H1 (cell line): ENCODE measurements around the gene BTNL3. TPM values are rescaled to one million over a fixed set of nuclear protein-coding genes. Genes with fewer than 3 reads are reported as not detected.

Experiments used
- CTCF ChIA-PET: fragments of 300-600 bp; sonication (Branson Sonifier 250); formaldehyde crosslinking; loops from one replicate; lab custom pipeline; 2021; ENCODE audit not compliant: partially characterized antibody; lab: Charles Lee
- POLR2A ChIA-PET: fragments of 300-600 bp; sonication (Branson Sonifier 250); formaldehyde crosslinking; loops from one replicate; lab custom pipeline; 2021; ENCODE audit warnings: inconsistent platforms; ENCODE audit not compliant: partially characterized antibody; lab: Charles Lee
- DNase-seq, 2 experiments: peaks; one replicate each; pipeline versions ENCODE4 v3.0.0 to v3.0.0-alpha.2; 2010 to 2022; ENCODE audit warnings: low spot score in 2 of 2, low read depth in 1 of 2, mixed read lengths in 1 of 2
- FAIRE-seq: peaks from 2 replicates; lab custom pipeline; 2011; peaks lifted over from hg19 to GRCh38; lab: Jason Lieb, UNC
- H2AFZ ChIP-seq: 2 replicates; pipeline ENCODE4 v1.8.1; 2012; ENCODE audit warnings: low read length, inconsistent platforms
- H2AK5ac ChIP-seq: 2 replicates; pipeline ENCODE4 v1.6.1; 2013; ENCODE audit warnings: low read depth, low read length
- H2BK120ac ChIP-seq: replicated peaks from 2 replicates; pipeline ENCODE3; 2013; ENCODE audit warnings: low read depth, low read length, inconsistent platforms
- H2BK12ac ChIP-seq: 2 replicates; pipeline ENCODE4 v1.6.1; 2013; ENCODE audit warnings: low read depth, low read length
- H2BK15ac ChIP-seq: 2 replicates; pipeline ENCODE4 v1.6.1; 2013; ENCODE audit warnings: low read length
- H2BK20ac ChIP-seq: 2 replicates; pipeline ENCODE4 v1.6.1; 2013; ENCODE audit warnings: low read length
- H2BK5ac ChIP-seq: 2 replicates; pipeline ENCODE4 v1.6.1; 2013; ENCODE audit warnings: low read depth, low read length
- H3K14ac ChIP-seq: 2 replicates; pipeline ENCODE4 v1.6.1; 2013; ENCODE audit warnings: inconsistent platforms; ENCODE audit not compliant: insufficient read length
- H3K18ac ChIP-seq: 2 replicates; pipeline ENCODE4 v1.6.1; 2013; ENCODE audit warnings: low read length; ENCODE audit errors: extremely low read depth
- H3K23ac ChIP-seq: 2 replicates; pipeline ENCODE4 v1.6.1; 2013; ENCODE audit warnings: inconsistent platforms; ENCODE audit not compliant: insufficient read length
- H3K23me2 ChIP-seq: 2 replicates; pipeline ENCODE4 v1.6.1; 2013; ENCODE audit warnings: low read depth, low read length
- H3K27ac ChIP-seq: 2 replicates; pipeline ENCODE4 v1.6.1; 2011; ENCODE audit warnings: low read depth, low read length, inconsistent platforms
- H3K27me3 ChIP-seq, 4 experiments: replicated peaks in 1 of 4; 1 replicate in 1 of 4; 2 replicates in 3 of 4; pipeline versions ENCODE4 v1.6.1 to v1.8.1; 2011 to 2013; ENCODE audit warnings: low read length in 3 of 4, mild to moderate bottlenecking in 3 of 4, inconsistent platforms in 2 of 4, mixed read lengths in 2 of 4, moderate library complexity in 1 of 4; ENCODE audit not compliant: control insufficient read depth in 3 of 4, insufficient read depth in 3 of 4; ENCODE audit errors: extremely low read depth in 1 of 4
- H3K36me3 ChIP-seq, 4 experiments: 2 replicates each; pipeline versions ENCODE4 v1.6.1 to v1.8.1; 2011 to 2013; ENCODE audit warnings: mild to moderate bottlenecking in 4 of 4, low read length in 3 of 4, moderate library complexity in 2 of 4, control low read depth in 1 of 4, inconsistent platforms in 1 of 4; ENCODE audit not compliant: insufficient read depth in 4 of 4, control insufficient read depth in 2 of 4
- H3K4ac ChIP-seq: replicated peaks from 2 replicates; pipeline ENCODE3; 2013; ENCODE audit warnings: low read length, low read depth, mixed read lengths, inconsistent platforms; ENCODE audit not compliant: insufficient read length
- H3K4me1 ChIP-seq, 4 experiments: replicated peaks in 1 of 4; 1 replicate in 1 of 4; 2 replicates in 3 of 4; pipeline versions ENCODE4 v1.6.1 to v1.8.1; 2011 to 2013; ENCODE audit warnings: low read length in 3 of 4, inconsistent platforms in 2 of 4, mixed read lengths in 1 of 4; ENCODE audit not compliant: insufficient read depth in 4 of 4, control insufficient read depth in 3 of 4
- H3K4me2 ChIP-seq, 2 experiments: 2 replicates each; pipeline versions ENCODE4 v1.6.1 to v1.8.1; 2011 to 2013; ENCODE audit warnings: low read depth in 2 of 2, low read length in 2 of 2, control low read depth in 1 of 2, inconsistent platforms in 1 of 2, mild to moderate bottlenecking in 1 of 2; ENCODE audit not compliant: insufficient read depth in 1 of 2
- H3K4me3 ChIP-seq, 4 experiments: fragments of 200-600, 300-600 bp in 1 of 4; sonication (generic), shearing (Covaris generic), sonication (Bioruptor Twin) in 1 of 4; 2 replicates each; pipeline versions ENCODE4 v1.5.1 to v1.8.1; 2011 to 2016; ENCODE audit warnings: low read length in 4 of 4, low read depth in 3 of 4, control low read depth in 2 of 4, inconsistent platforms in 2 of 4, mild to moderate bottlenecking in 2 of 4, mixed read lengths in 1 of 4, moderate library complexity in 1 of 4; ENCODE audit not compliant: insufficient read depth in 2 of 4; ENCODE audit errors: extremely low read depth in 1 of 4
- H3K56ac ChIP-seq: replicated peaks from 2 replicates; pipeline ENCODE3; 2013; ENCODE audit warnings: low read depth, mild to moderate bottlenecking, mixed read lengths, low read length, inconsistent platforms; ENCODE audit not compliant: insufficient read length
- H3K79me1 ChIP-seq: 2 replicates; pipeline ENCODE4 v1.6.1; 2013; ENCODE audit warnings: low read depth, low read length, control low read depth
- H3K79me2 ChIP-seq, 2 experiments: 2 replicates each; pipeline versions ENCODE4 v1.6.1 to v1.8.1; 2012 to 2013; ENCODE audit warnings: low read length in 2 of 2, mild to moderate bottlenecking in 2 of 2, inconsistent platforms in 1 of 2; ENCODE audit not compliant: insufficient read depth in 2 of 2, control insufficient read depth in 1 of 2
- H3K9ac ChIP-seq, 4 experiments: replicated peaks in 1 of 4; 1 replicate in 1 of 4; 2 replicates in 3 of 4; pipeline versions ENCODE4 v1.6.1 to v1.8.1; 2011 to 2013; ENCODE audit warnings: low read depth in 3 of 4, low read length in 3 of 4, control low read depth in 2 of 4, mild to moderate bottlenecking in 2 of 4, moderate library complexity in 2 of 4, inconsistent platforms in 1 of 4; ENCODE audit errors: extremely low read depth in 1 of 4
- H3K9me3 ChIP-seq, 2 experiments: 2 replicates each; pipeline versions ENCODE4 v1.6.1 to v1.8.1; 2012 to 2013; ENCODE audit warnings: mild to moderate bottlenecking in 2 of 2, moderate library complexity in 2 of 2, control low read depth in 1 of 2, inconsistent platforms in 1 of 2, low read depth in 1 of 2, low read length in 1 of 2, mixed read lengths in 1 of 2; ENCODE audit not compliant: insufficient read depth in 2 of 2
- H4K20me1 ChIP-seq, 2 experiments: replicated peaks in 1 of 2; 2 replicates each; pipeline versions ENCODE3 to v1.8.1; 2011 to 2013; ENCODE audit warnings: inconsistent platforms in 2 of 2, low read length in 2 of 2, mild to moderate bottlenecking in 1 of 2; ENCODE audit not compliant: insufficient read depth in 2 of 2, control insufficient read depth in 1 of 2
- H4K5ac ChIP-seq: 2 replicates; pipeline ENCODE4 v1.6.1; 2013; ENCODE audit warnings: low read length, low read depth, mixed read lengths, inconsistent platforms; ENCODE audit not compliant: insufficient read length
- H4K8ac ChIP-seq: 2 replicates; pipeline ENCODE4 v1.8.0; 2013; ENCODE audit warnings: mild to moderate bottlenecking, moderate library complexity, low read length, inconsistent platforms; ENCODE audit not compliant: insufficient read depth; ENCODE audit errors: extremely low read depth
- H4K91ac ChIP-seq: replicated peaks from 2 replicates; pipeline ENCODE3; 2013; ENCODE audit warnings: low read length, mixed read lengths, inconsistent platforms; ENCODE audit not compliant: insufficient read length
- CBX5 ChIP-seq: fragments of 300-800, 300-1000 bp; sonication (generic); IDR thresholded peaks from 2 replicates; pipeline ENCODE4 v1.7.1; 2016; ENCODE audit warnings: antibody characterized with exemption, low read length, low read depth
- CHD1 ChIP-seq: IDR thresholded peaks from 2 replicates; pipeline ENCODE4 v1.6.1; 2012; ENCODE audit warnings: low read depth, low read length, improper control_type of control experiment
- E2F6 ChIP-seq: IDR thresholded peaks from 2 replicates; pipeline ENCODE4 v1.6.1; 2012; ENCODE audit warnings: inconsistent platforms
- EZH2 ChIP-seq: fragments of 200-600 bp; sonication (generic); IDR thresholded peaks from 2 replicates; pipeline ENCODE4 v1.7.1; 2012; ENCODE audit warnings: low read depth, mild to moderate bottlenecking, moderate library complexity, low read length, inconsistent platforms; ENCODE audit not compliant: severe bottlenecking
- GABPA ChIP-seq: IDR thresholded peaks from 2 replicates; pipeline ENCODE4 v1.6.1; 2011; ENCODE audit warnings: mild to moderate bottlenecking, low read length, moderate library complexity, borderline replicate concordance; ENCODE audit not compliant: insufficient read depth
- GTF2F1 ChIP-seq: IDR thresholded peaks from 2 replicates; pipeline ENCODE4 v1.6.1; 2012; ENCODE audit warnings: low read depth, low read length, improper control_type of control experiment, borderline replicate concordance
- POLR2A ChIP-seq, 2 experiments: IDR thresholded peaks; 1 replicate in 1 of 2; 2 replicates in 1 of 2; pipeline ENCODE4 v1.6.1; 2011; ENCODE audit warnings: low read depth in 2 of 2, low read length in 2 of 2, mild to moderate bottlenecking in 2 of 2; ENCODE audit errors: control extremely low read depth in 1 of 2
- SP1 ChIP-seq: IDR thresholded peaks from 2 replicates; pipeline ENCODE4 v1.6.1; 2011; ENCODE audit warnings: low read depth, low read length
- TCF12 ChIP-seq: IDR thresholded peaks from 2 replicates; pipeline ENCODE4 v1.6.1; 2011; ENCODE audit warnings: low read depth, mild to moderate bottlenecking, low read length
- WGBS, 2 experiments: shearing (Covaris generic) in 1 of 2; methylation state at CpG; one replicate each; pipeline versions ENCODE4 v1.1.6 to v1.1.7; 2013 to 2015; ENCODE audit warnings: low lambda C conversion rate in 2 of 2, mixed read lengths in 2 of 2, inconsistent platforms in 1 of 2, low coverage in 1 of 2, missing lambda C conversion rate in 1 of 2; ENCODE audit not compliant: insufficient replicate concordance in 2 of 2, insufficient coverage in 1 of 2, insufficient read length in 1 of 2; ENCODE audit errors: extremely low coverage in 1 of 2, missing lambda C conversion rate in 1 of 2; 5-methylcytosine and 5-hydroxymethylcytosine counted together
- polyA plus RNA-seq, 7 experiments: library from polyadenylated mRNA; depleted of rRNA in 3 of 7; stranded (reverse) in 5 of 7; unstranded in 2 of 7; fragments of >200 nt in 5 of 7; fragments of 200-250 nt in 2 of 7; gene quantifications; 1 replicate in 5 of 7; 2 replicates in 1 of 7; 4 replicates in 1 of 7; pipeline versions ENCODE4 v1.2.1 to v1.2.3, GENCODE V29; 2011 to 2013; ENCODE audit warnings: missing spikeins in 2 of 7, mixed read lengths in 2 of 7
- total RNA-seq: library from RNA; stranded (reverse); fragmentation: NEBNext Ultra II Directional; extraction: Animal tissue kit (Norgen Biotek cat#: 25700); gene quantifications from 2 replicates; pipeline ENCODE4 v1.2.1, GENCODE V29; 2021

Gene BTNL3
- total and polyA plus RNA-seq, 2 of the 8 experiments (the other 6 are each of a cell fraction or from before 2014, with no cell fraction given), result not detected

GRCh38 chr5:180988016-180988415 is 630 bp upstream of the BTNL3 start:
- Histone ChIP-seq H3K14ac (no peak overlapping the region), H3K9me3 (peaks cover 0 to 5% of the 10 kb centered on the region in 2 experiments; a peak in 1 of 4 replicates), H3K4me2 (no peak overlapping the region), H3K4me1 (no peaks in the 10 kb centered on the region), H3K56ac (no peak overlapping the region), H3K27me3 (no peaks in the 10 kb centered on the region), H4K91ac (no peak overlapping the region), H3K27ac (no peak overlapping the region), H3K18ac (no peak overlapping the region), H3K36me3 (no peaks in the 10 kb centered on the region), H4K5ac (no peak overlapping the region), H3K23me2 (0 out of 2 replicates have a peak, but pooled peaks cover 1% of the 10 kb centered on the region), H2BK12ac (no peak overlapping the region), H3K4me3 (no peak overlapping the region), H3K79me2 (no peaks in the 10 kb centered on the region), H2BK120ac (no peak overlapping the region), H2AFZ (no peak overlapping the region; the same call in 1 of the 2 replicates), H3K23ac (no peak overlapping the region), H4K8ac (no peak overlapping the region), H3K79me1 (no peaks in the 10 kb centered on the region), H3K9ac (no peak overlapping the region), H2BK15ac (no peak overlapping the region), H4K20me1 (no peaks in the 10 kb centered on the region), H2BK20ac (no peak overlapping the region), H2AK5ac (no peak overlapping the region), H3K4ac (no peak overlapping the region), H2BK5ac (no peak overlapping the region)
- 76% methylated on average over 2 of the region's 2 CpGs; no CpG with 5 or more reads in 1 of the 2 experiments for WGBS, 2 experiments
- FAIRE-seq, result no peak
- TF ChIP-seq GTF2F1 (no peak), GABPA (no peak), SP1 (no peak), E2F6 (no peak), EZH2 (no peak), CHD1 (no peak), CBX5 (no peak), TCF12 (no peak), POLR2A (IDR thresholded peaks at IDR 0.05; ENCODE audit: control extremely low read depth in 1 of 2, low read depth in 2 of 2, low read length in 2 of 2) (no peak)
- ChIA-PET CTCF (no interaction called here), POLR2A (no interaction called here)
- no peak for DNase-seq
